ENCODE data around the gene MBNL2. TPM values are rescaled to one million over a fixed set of nuclear protein-coding genes. Genes with fewer than 3 reads are reported as not detected.

MBNL2 gene
- total and polyA plus RNA-seq, 2 of the 4 experiments (the other 2 are of a cell fraction): 26.9 to 103 TPM

DNA sequence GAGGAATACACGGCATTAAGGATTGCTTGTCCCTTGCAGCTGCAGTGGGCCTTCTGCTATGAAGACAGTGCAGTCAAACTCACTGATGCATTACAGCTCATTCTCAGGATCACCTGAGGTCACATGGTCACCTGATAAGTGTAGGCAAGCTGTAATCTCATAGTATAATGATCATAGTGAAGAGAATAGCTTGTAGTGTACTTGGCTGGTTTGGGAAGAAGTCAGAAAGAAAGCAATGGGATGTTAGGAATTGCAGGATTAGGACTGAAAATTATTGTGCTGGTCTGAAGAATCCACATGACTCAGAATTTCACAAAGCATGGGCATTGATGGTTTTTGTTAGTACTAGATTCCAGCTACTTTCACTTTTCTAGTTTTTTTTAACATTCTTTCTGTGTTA, 76.7 kb downstream of the MBNL2 start:
- no TSS peak for BruUV-seq (replicated peaks)
- peaks cover 49% of the 10 kb centered on the region; the same call in 1 of the 2 replicates for H4K20me1 ChIP-seq (ENCODE audit: insufficient read depth, low read length)
- TF ChIP-seq CEBPB (IDR thresholded peaks at IDR 0.05; ENCODE audit: low read depth, low read length) (no peak), USF2 (IDR thresholded peaks at IDR 0.05; ENCODE audit: low read depth, low read length) (0 out of 2 replicates have a peak, but pooled peaks have one; percentile 32)
- H2BK15ac ChIP-seq (ENCODE audit: low read depth, low read length): peak overlapping the region; percentile 65; the same call in 1 of the 3 replicates
- peak overlapping the region; percentile 26; the same call in 1 of the 2 replicates for H3K23ac ChIP-seq (ENCODE audit: low read depth, low read length)
- ChIA-PET CTCF (interaction anchor here (1.2 to 1.6 kb wide), 2 partner anchors 10 to 45 kb away, joined by 4 to 5 read pairs; no protein-coding TSS in a partner anchor), POLR2A (ENCODE audit: unreplicated experiment) (no interaction called here)
- dilution Hi-C loops (cut with HindIII; ENCODE audit: low sequenced_read_pairs, unreplicated experiment): no loop called here
- peaks cover 12% of the 10 kb centered on the region for H3K36me3 ChIP-seq (ENCODE audit: control insufficient read depth, insufficient read depth, low read length)
- ATAC-seq (ENCODE audit: low read depth): peak; percentile 59
- H2AFZ ChIP-seq (replicated peaks; ENCODE audit: low read length, poor library complexity): no peak overlapping the region
- no peaks in the 10 kb centered on the region for H3K9me3 ChIP-seq (ENCODE audit: control insufficient read depth, insufficient read depth, low read length)
- peak overlapping the region; percentile 7 to 49; a peak in 3 of 4 replicates for H4K8ac ChIP-seq (ENCODE audit: low read depth in 2 of 2, low read length in 2 of 2)
- in situ Hi-C loops (cut with MboI; ENCODE audit: low sequenced_read_pairs): no loop called here
- no peak overlapping the region for H3K9ac ChIP-seq (ENCODE audit: low read depth, low read length)
- H3K4me2 ChIP-seq (ENCODE audit: low read depth, low read length): peak overlapping the region; percentile 84
- peaks cover 29% of the 10 kb centered on the region for H3K9me1 ChIP-seq (ENCODE audit: insufficient read depth, low read length)
- H2BK20ac ChIP-seq (ENCODE audit: low read depth, low read length): peak overlapping the region; percentile 23; the same call in 1 of the 2 replicates
- H4K91ac ChIP-seq (ENCODE audit: insufficient read depth, low read depth, low read length): peak overlapping the region; percentile 16; the same call in 1 of the 2 replicates
- peaks cover 49 to 81% of the 10 kb centered on the region in 2 experiments for H3K79me1 ChIP-seq (ENCODE audit: low read depth in 1 of 2, low read length in 2 of 2)
- H3K4me1 ChIP-seq (ENCODE audit: control insufficient read depth, insufficient read depth, low read length): peaks cover 23% of the 10 kb centered on the region
- peak overlapping the region; percentile 8 for H3K14ac ChIP-seq (replicated peaks; ENCODE audit: low read depth, low read length)
- no peaks in the 10 kb centered on the region for H3K27me3 ChIP-seq (ENCODE audit: control insufficient read depth, insufficient read depth, low read length)
- intact Hi-C loops (cut with micrococcal nuclease): no loop called here
- peak overlapping the region; percentile 63; the same call in 1 of the 2 replicates for H3K27ac ChIP-seq (ENCODE audit: insufficient read depth, low read length)
- DNase-seq: peak; percentile 47
- H3K4me3 ChIP-seq (ENCODE audit: insufficient read depth, low read depth, low read length): no peak overlapping the region
- no CpG with 5 or more reads among the region's 1 CpG for WGBS, 2 experiments (ENCODE audit: extremely low coverage in 2 of 2, insufficient read length in 1 of 2)
- H2AK9ac ChIP-seq (replicated peaks; ENCODE audit: low read depth, low read length, poor library complexity): no peak overlapping the region
- no peak overlapping the region for H4K5ac ChIP-seq (ENCODE audit: low read depth, low read length)
- peak overlapping the region; percentile 13; the same call in 1 of the 2 replicates for H2BK120ac ChIP-seq (ENCODE audit: low read depth, low read length)
- H2AK5ac ChIP-seq (ENCODE audit: low read depth, low read length): peak overlapping the region; percentile 88; the same call in 1 of the 2 replicates
- peak overlapping the region; percentile 13; the same call in 1 of the 2 replicates for H3K18ac ChIP-seq (ENCODE audit: low read depth, low read length)
- peak overlapping the region; percentile 35 for H2BK5ac ChIP-seq (ENCODE audit: low read depth, low read length, poor library complexity, severe bottlenecking)
- H3K56ac ChIP-seq (ENCODE audit: extremely low read depth, insufficient read depth, low read length): no peak overlapping the region
- peak overlapping the region; percentile 55; the same call in 1 of the 2 replicates for H3K4ac ChIP-seq (ENCODE audit: low read depth, low read length)

Data from IMR-90 (cell line).